Bronchial smooth muscle cell (primary cell): ENCODE results near the gene DCAF8L2. TPM values are rescaled to one million over a fixed set of nuclear protein-coding genes. Genes with fewer than 3 reads are reported as not detected.

Experiments used
- total RNA-seq: library from RNA; depleted of rRNA; stranded (reverse); fragments of >200 nt; gene quantifications from 2 replicates; pipeline ENCODE4 v1.2.1, GENCODE V29; 2014

The DCAF8L2 gene
- not detected in 2 replicates for total RNA-seq

DNA sequence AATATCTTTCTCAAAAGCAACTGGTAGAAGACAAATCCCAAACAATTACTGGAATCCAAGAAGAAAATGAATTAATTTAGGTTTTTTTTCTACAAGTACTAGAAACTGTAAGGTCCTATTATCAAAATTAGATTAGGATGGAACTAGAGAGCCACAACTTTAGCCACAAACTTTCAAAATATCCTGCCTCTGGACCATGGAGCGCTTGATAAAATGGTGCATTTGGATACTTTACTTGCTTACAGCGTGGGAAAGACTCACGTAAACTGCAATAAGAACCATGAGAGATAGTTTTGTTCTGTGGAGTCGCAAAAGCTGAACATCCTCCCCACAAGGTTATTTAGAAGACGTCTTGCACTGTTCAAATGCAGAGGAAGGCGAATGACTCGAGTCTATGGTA lies at the start of gene DCAF8L2:
Gene DCAF8L2 (plus strand): TSS at position 301 of the 400 bp plus-strand sequence. CDS start 156,552 bp downstream, outside the sequence.

Other genes with a start within 250 kb of the DCAF8L2 start
- not detected in 2 replicates for gene PPP4R3C, start 127.0 kb upstream of the DCAF8L2 start, total RNA-seq
- not detected in 2 replicates for gene MAGEB10, start 217.6 kb downstream of the DCAF8L2 start, total RNA-seq